IPS DF 4.7 (cell line): ENCODE data around the gene CDCA5.
"Not testable (repeated sequence)": the region's sequence is repeated elsewhere in the genome, so short reads cannot be mapped to it uniquely, and the experiment has no call there.

Experiments
- DNase-seq: peaks from one replicate; pipeline ENCODE4 v3.0.0-alpha.2; 2013; ENCODE audit warnings: low spot score; ENCODE audit errors: extremely low read depth

CDCA5 gene

GRCh38 chr11:65118891-65119669, 35.2 kb upstream of the CDCA5 start:
- DNase-seq: not testable (repeated sequence)

- no peak for DNase-seq
Observed at GRCh38 chr11:65118097-65118837, 34.4 kb upstream of the CDCA5 start.

GRCh38 chr11:65117206-65118096, 33.6 kb upstream of the CDCA5 start, which contains the start of gene ZNHIT2:
Gene ZNHIT2 (minus strand): TSS chr11:65117701. CDS start chr11:65117653, 48 bp downstream.
- no peak for DNase-seq

DNA sequence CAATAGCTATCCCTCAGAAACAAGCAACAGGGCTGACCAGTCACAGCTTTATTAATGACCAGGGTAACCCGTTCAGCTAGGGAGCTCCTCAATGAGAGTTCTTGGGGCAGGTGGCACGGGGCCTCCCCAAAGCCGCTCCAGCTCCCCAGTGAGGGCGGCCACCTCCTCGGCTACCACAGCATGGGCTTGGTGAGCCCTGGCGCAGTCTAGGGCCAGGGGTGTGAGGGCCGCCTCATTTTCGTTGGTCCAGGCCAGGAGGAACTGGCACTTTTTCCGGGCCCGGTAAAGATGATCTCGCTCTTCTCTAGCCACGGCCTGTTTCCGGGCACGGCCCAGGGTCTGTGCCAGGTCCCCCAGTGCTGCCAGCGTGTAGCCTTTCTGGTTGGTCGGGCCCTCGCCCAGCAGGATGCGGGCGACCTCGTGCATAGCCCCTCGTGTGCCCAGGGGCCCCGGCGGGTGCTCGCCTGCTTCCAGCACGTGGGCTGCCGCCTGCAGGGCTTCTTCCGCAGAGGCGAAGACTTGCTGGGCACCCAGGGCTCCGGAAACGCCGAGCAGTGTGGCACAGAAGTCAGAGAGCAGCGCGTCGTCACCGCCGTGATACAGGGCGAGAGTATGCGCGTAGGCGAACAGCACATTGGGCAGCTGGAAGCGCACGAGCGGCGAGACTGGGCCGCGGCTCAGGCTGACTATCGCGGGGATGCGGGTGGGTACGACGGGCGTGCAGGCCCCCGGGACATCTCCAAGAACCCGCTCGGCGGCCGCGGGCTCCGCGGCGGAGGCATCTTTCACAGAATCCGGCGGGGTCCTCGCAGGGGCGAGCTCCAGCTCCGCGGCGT, 32.7 kb upstream of the CDCA5 start:
- no peak for DNase-seq

GRCh38 chr11:65115361-65116082, 31.7 kb upstream of the CDCA5 start:
- no peak for DNase-seq

DNA sequence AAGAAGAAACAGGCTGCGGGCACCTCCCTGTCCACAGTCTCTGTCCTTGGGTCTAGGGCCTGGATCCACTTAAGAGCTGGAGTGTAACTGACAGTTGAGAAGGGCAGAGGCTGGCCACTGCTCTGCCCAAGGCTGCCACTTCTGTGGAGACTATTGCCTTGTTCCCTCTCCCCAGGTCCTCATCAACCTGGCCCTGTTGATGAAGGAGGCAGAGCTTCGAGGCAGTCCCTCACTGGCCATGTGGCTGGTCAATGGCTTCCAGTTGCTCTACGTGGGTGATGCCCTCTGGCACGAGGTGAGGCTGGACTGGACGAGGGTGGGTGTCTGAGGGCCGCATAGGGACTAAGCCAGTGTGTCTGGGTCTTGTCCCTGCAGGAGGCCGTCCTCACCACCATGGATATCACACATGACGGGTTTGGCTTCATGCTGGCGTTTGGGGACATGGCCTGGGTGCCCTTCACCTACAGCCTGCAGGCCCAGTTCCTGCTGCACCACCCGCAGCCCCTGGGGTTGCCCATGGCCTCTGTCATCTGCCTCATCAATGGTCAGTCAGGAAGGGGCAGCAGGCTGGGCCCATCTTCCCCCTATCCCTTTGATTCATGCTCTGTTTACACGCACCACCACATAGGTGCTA, 30.8 kb upstream of the CDCA5 start:
- no peak for DNase-seq

DNA sequence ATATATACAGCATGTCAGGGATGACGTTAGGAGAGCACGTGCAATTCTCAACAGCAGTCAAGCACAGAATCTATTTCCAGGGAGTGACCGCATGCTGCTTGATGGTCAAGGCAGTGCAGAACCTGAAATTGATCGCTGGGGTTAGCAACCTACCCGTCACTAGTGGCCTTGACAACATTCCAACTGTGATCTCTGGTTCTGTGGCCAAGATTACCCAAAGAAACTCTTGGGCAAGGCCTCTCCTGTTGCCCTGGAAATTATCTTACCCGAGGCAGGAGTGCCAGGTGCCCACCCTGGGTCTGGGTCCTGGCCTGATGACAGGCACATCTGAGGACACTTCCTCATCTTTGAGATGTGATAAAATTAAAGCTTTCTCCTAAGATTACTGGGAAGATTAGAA, 30.0 kb upstream of the CDCA5 start:
- DNase-seq: no peak

- DNase-seq: no peak
Observed at GRCh38 chr11:65113361-65113756, 29.5 kb upstream of the CDCA5 start.

- no peak for DNase-seq
Observed at GRCh38 chr11:65112546-65113360, 28.9 kb upstream of the CDCA5 start.

- DNase-seq: no peak
Observed at GRCh38 chr11:65111744-65112545, 28.1 kb upstream of the CDCA5 start, which contains the start of gene TM7SF2. Gene TM7SF2 (plus strand): TSS chr11:65111872. CDS start chr11:65112016, 144 bp downstream.

DNA sequence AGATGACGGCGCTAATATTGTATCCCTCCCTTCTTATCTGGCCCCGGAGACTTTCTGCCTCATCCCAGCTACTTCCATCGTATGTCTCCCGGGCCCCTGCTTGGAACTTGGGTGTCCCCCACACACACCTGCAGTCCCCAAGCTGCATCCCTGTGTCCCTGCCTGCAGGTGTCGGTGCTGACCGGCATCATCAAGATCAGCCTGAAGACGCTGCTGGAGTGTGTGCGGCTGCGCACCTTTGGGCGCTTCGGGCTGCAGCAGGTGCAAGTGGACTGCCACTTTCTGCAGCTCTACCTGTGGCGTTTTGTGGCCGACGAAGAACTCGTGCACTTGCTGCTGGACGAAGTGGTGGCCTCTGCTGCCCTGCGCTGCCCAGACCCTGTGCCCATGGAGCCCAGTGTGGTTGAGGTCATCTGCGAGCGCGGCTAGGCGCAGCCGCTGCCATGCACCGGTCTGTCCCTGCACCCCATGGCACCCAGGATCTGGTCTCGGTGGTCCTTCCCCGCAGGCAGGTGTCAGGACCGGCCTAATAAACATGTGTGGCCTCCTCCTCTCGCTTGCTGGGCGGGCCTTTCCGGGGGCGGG, 27.4 kb upstream of the CDCA5 start:
- no peak for DNase-seq

DNA sequence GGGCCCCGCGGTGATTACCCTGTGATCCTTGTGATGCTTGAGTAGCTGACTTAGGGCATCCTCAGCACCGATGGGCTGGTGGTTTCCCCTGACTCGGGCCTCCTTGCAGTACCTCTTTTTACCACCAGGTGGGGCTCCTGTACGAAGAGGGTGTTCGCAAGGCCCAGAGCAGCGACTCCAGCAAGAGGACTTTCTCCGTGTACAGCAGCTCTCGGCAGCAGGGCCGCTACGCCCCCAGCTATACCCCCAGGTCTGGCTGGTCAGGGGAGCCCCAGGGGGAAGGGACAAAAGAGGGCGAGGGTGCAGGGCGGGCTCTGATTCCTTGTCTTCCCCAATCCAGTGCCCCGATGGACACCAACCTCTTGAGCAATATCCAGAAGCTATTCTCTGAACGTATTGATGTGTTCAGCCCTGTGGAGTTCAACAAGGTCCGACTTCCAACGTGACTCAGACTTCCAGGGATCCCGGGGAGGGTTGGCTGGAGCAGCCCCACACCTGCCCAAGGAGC, 26.6 kb upstream of the CDCA5 start:
- no peak for DNase-seq

GRCh38 chr11:65109231-65110198, 25.7 kb upstream of the CDCA5 start:
- DNase-seq: no peak

GRCh38 chr11:65108469-65109123, 24.8 kb upstream of the CDCA5 start:
- DNase-seq: no peak

- DNase-seq: no peak
Observed at GRCh38 chr11:65107751-65108468, 24.1 kb upstream of the CDCA5 start.
